Activated T-cell treated with anti-CD3 and anti-CD28 coated beads, Interleukin-2, amount 50 U/mL, for 4 hours (primary cell): ENCODE results near the gene CFAP61. TPM values are rescaled to one million over a fixed set of nuclear protein-coding genes. Genes with fewer than 3 reads are reported as not detected.

Experiments
- ATAC-seq, 2 donors: fragments of 200-7000 bp; cut with Tn5 transposase; one replicate each; pipeline ENCODE4 v1.10.0; 2021
- DNase-seq: peaks from one replicate; pipeline ENCODE4 v3.0.0-alpha.2; 2020
- H3K27me3 Mint-ChIP-seq: one replicate; pipeline ENCODE4 v1.8.0; 2021; ENCODE audit warnings: low read depth, mixed read lengths
- H3K36me3 Mint-ChIP-seq: one replicate; pipeline ENCODE4 v1.8.0; 2022; ENCODE audit warnings: mixed read lengths; ENCODE audit not compliant: insufficient read depth
- H3K4me1 Mint-ChIP-seq: one replicate; pipeline ENCODE4 v1.8.0; 2021; ENCODE audit warnings: low read depth, mixed read lengths
- H3K4me3 Mint-ChIP-seq: one replicate; pipeline ENCODE4 v1.8.0; 2021; ENCODE audit warnings: mild to moderate bottlenecking, moderate library complexity, mixed read lengths
- H3K9me3 Mint-ChIP-seq: one replicate; pipeline ENCODE4 v1.8.0; 2021; ENCODE audit warnings: mixed read lengths
- total RNA-seq, 3 donors: library from RNA; stranded (reverse); gene quantifications; one replicate each; pipeline ENCODE4 v1.2.1, GENCODE V29; 2021

CFAP61 gene
- total RNA-seq, 3 donors from 2014 or later: 0.49 TPM; not detected in 2

- H3K4me1 Mint-ChIP-seq: no peaks in the 10 kb centered on the region
- ATAC-seq: no peak
- no peak overlapping the region for H3K4me3 Mint-ChIP-seq
Measured at GRCh38 chr20:20303320-20303719, 251.0 kb downstream of the CFAP61 start.

GRCh38 chr20:20303742-20304141 is 251.4 kb downstream of the CFAP61 start:
- Mint-ChIP-seq H3K27me3 (peaks cover 8% of the 10 kb centered on the region), H3K36me3 (no peaks in the 10 kb centered on the region), H3K9me3 (no peaks in the 10 kb centered on the region), H3K4me3 (no peak overlapping the region), H3K4me1 (no peaks in the 10 kb centered on the region)
- DNase-seq: no peak
- no peak for ATAC-seq

More at GRCh38 chr20:20303320-20303719, 251.0 kb downstream of the CFAP61 start:
- H3K9me3 Mint-ChIP-seq: no peaks in the 10 kb centered on the region
- no peak for DNase-seq
- peaks cover 8% of the 10 kb centered on the region for H3K27me3 Mint-ChIP-seq
- no peaks in the 10 kb centered on the region for H3K36me3 Mint-ChIP-seq

- peaks cover 8% of the 10 kb centered on the region for H3K27me3 Mint-ChIP-seq
- no peak overlapping the region for H3K4me3 Mint-ChIP-seq
- H3K4me1 Mint-ChIP-seq: no peaks in the 10 kb centered on the region
- no peaks in the 10 kb centered on the region for H3K9me3 Mint-ChIP-seq
- H3K36me3 Mint-ChIP-seq: no peaks in the 10 kb centered on the region
- ATAC-seq (no peak), DNase-seq (no peak)
Measured at GRCh38 chr20:20304942-20305341, 252.6 kb downstream of the CFAP61 start.

GRCh38 chr20:20312562-20312961 is 260.2 kb downstream of the CFAP61 start:
- H3K36me3 Mint-ChIP-seq: peaks cover 2% of the 10 kb centered on the region
- no peak overlapping the region for H3K4me3 Mint-ChIP-seq
- DNase-seq (no peak), ATAC-seq (no peak)
- H3K9me3 Mint-ChIP-seq: peaks cover 3% of the 10 kb centered on the region
- H3K27me3 Mint-ChIP-seq: peaks cover 6% of the 10 kb centered on the region
- no peaks in the 10 kb centered on the region for H3K4me1 Mint-ChIP-seq

GRCh38 chr20:20317195-20317594 is 264.9 kb downstream of the CFAP61 start:
- Mint-ChIP-seq H3K27me3 (peaks cover 14% of the 10 kb centered on the region), H3K4me3 (no peak overlapping the region), H3K4me1 (no peaks in the 10 kb centered on the region), H3K9me3 (peaks cover 10% of the 10 kb centered on the region), H3K36me3 (peaks cover 2% of the 10 kb centered on the region)
- ATAC-seq (no peak), DNase-seq (no peak)

DNA sequence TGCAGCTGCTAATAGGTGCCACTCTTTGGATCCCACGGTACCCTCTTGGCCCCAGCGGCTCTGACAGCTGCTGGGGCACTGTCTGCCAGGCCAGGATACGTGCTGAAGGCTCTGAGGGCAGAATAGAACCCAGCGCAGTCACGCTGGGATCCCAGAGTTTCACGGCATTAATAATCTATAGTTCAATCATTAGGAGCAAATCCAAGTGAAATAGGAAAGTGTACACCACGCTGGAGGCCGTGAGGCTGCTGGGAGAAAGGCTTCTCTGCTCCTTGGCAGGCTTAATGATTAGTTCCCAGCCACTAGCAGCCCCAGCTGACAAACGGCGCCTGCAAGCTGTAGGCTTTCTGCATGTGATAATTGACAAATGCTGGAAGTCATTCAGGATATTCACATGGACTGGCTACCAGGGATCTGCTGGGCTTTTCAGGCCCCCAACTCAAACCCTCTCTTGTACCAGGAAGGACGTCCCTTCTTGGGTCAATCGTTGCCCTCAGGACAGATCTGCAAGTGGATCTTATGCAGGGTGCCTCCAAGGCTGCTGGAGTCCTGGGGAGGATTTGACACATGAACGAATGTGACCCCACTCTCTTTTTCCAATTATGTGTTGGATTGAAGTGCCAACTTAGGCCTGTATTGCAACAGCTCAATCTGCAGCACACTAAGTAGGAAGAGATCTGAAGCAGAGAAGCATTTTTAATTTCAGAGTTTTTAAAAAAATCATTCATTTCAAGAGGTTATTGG is 265.5 kb downstream of the CFAP61 start:
- peaks cover 9% of the 10 kb centered on the region for H3K9me3 Mint-ChIP-seq
- ATAC-seq: no peak
- H3K27me3 Mint-ChIP-seq: peaks cover 14% of the 10 kb centered on the region

DNA sequence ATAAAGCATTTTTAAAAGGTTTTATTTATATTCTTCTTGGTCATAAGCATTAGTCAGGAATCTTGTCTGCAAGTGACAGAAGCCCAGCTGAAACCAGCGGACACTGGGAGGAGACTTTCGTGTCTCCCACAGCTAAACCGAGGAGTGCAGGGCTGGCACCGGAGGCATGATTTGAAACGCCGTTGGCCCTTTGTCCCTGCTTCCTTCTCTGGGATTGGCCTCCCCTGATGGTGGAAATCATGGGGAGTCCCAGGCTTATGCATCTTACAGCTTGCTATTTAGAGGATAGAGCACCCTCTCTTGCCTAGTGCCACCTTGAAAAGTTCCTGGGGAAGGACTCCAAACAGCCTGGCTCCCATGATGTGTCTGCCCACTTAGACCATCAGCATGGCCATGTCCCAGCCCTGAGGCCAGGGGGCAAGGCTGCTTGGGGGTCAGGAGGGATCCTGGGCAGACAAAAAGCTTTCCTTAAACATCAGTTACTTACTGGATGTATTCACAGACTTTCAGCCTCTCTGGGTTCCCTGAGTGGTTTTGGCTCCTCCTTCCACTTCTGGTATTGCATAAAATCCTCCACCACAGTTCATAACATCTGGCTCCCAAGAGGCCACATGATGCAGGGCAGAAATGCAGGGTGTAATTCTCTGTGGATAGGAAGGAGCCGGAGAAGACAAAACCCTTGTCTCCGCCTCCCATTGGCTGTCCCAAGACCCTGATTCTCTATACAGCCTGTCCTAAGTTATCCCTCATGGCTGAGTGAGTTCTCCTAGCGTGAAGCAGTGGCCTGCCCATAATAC is 266.2 kb downstream of the CFAP61 start:
- peaks cover 2% of the 10 kb centered on the region for H3K36me3 Mint-ChIP-seq
- peaks cover 13% of the 10 kb centered on the region for H3K27me3 Mint-ChIP-seq
- no peak overlapping the region for H3K4me3 Mint-ChIP-seq
- no peak for ATAC-seq
- H3K9me3 Mint-ChIP-seq: peaks cover 7% of the 10 kb centered on the region
- DNase-seq: no peak
- H3K4me1 Mint-ChIP-seq: no peaks in the 10 kb centered on the region

More for the DNA sequence above, 265.5 kb downstream of the CFAP61 start:
- peaks cover 2% of the 10 kb centered on the region for H3K36me3 Mint-ChIP-seq
- no peak for DNase-seq
- no peaks in the 10 kb centered on the region for H3K4me1 Mint-ChIP-seq
- H3K4me3 Mint-ChIP-seq: no peak overlapping the region

DNA sequence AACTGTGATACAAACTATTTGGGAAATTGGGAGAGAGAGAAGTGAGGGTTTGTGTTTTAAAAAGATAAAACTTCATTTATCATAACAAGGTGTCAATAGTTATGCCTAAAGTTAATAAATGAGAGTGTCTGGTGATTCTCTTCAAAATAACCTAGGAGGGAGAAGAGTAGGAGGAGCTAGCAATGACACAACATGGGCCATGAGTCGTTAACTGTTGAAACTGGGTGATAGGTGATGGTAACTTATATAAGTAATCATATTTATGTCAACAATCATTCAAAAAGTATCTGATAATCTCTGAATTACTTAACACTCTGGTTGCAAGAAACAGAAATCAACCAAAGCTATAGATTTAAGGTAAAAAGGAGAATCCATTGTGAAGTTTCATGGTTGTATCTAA is 268.8 kb downstream of the CFAP61 start:
- DNase-seq: no peak
- H3K4me3 Mint-ChIP-seq: no peak overlapping the region
- no peaks in the 10 kb centered on the region for H3K36me3 Mint-ChIP-seq

GRCh38 chr20:20321917-20322316 is 269.6 kb downstream of the CFAP61 start:
- DNase-seq (no peak), ATAC-seq (no peak)
- no peak overlapping the region for H3K4me3 Mint-ChIP-seq
- no peaks in the 10 kb centered on the region for H3K36me3 Mint-ChIP-seq
- peaks cover 12% of the 10 kb centered on the region for H3K27me3 Mint-ChIP-seq
- no peaks in the 10 kb centered on the region for H3K4me1 Mint-ChIP-seq
- peaks cover 7% of the 10 kb centered on the region for H3K9me3 Mint-ChIP-seq

More for the DNA sequence above, 268.8 kb downstream of the CFAP61 start:
- no peak for ATAC-seq
- Mint-ChIP-seq H3K4me1 (no peaks in the 10 kb centered on the region), H3K9me3 (peaks cover 7% of the 10 kb centered on the region), H3K27me3 (peaks cover 12% of the 10 kb centered on the region)

DNA sequence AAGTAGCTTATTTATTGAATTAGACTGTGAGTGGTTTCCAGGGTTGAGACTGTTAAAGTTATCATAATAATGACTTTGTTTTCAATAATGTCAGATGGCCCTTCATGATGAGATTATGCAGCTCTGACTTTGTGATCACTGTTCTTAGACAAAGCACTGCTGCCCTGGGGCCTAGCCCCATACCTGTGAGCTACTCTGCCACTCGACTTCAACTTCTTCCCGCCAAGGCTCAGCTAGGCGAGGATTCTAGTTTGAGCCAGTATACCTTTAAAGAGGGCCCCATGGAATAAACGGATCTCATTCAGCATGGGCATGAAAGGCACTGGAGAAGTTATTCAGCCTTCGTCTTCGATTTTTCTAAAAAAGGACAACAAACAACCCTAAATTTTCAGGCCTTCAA is 270.6 kb downstream of the CFAP61 start:
- ATAC-seq: no peak
- H3K9me3 Mint-ChIP-seq: peaks cover 7% of the 10 kb centered on the region
- DNase-seq: no peak
- no peak overlapping the region for H3K4me3 Mint-ChIP-seq
- no peaks in the 10 kb centered on the region for H3K4me1 Mint-ChIP-seq
- no peaks in the 10 kb centered on the region for H3K36me3 Mint-ChIP-seq
- peaks cover 10% of the 10 kb centered on the region for H3K27me3 Mint-ChIP-seq

DNA sequence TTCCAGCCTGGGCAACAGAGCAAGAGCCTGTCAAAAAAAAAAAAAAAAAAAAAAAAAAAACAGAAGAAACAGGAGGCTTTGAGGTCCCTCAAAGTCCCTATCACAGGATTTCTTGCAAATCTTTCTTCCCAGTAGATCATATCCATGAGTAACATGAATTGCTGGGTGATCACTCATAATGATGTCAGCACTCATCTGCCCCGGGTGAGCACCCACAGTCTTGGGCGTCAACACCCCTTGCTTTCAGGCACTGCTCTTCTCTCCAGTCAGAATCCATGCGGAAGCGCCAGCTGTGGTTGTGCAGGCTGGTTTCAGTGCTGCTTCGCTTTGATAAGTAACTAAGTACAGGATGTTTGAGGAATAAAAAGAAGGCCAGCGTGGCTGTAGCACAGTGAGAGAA is 275.4 kb downstream of the CFAP61 start:
- H3K36me3 Mint-ChIP-seq: no peaks in the 10 kb centered on the region
- peaks cover 11% of the 10 kb centered on the region for H3K27me3 Mint-ChIP-seq
- no peaks in the 10 kb centered on the region for H3K4me1 Mint-ChIP-seq
- no peaks in the 10 kb centered on the region for H3K9me3 Mint-ChIP-seq
- no peak for DNase-seq
- no peak overlapping the region for H3K4me3 Mint-ChIP-seq
- ATAC-seq: no peak

DNA sequence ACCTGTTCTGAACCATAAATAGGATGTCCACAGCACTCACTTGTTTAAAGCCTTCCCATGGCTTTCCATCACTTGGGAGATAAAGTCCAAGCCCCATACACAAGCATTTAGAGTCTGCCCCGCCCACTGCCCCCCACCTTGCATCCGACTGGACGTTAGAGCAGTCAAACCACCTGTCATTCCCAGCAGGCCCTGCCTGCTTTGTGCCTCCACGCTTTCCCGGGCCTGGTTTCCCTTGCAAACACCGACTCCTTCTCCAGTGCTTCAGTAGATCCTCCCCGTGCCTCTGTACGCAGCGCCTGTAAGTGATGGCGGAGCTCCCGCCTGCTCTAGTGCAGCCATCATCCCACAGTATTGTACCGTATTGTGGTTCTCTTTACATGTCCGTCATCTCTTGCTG is 277.2 kb downstream of the CFAP61 start:
- no peak overlapping the region for H3K4me3 Mint-ChIP-seq
- no peaks in the 10 kb centered on the region for H3K36me3 Mint-ChIP-seq
- no peak for DNase-seq
- no peak for ATAC-seq
- H3K9me3 Mint-ChIP-seq: no peaks in the 10 kb centered on the region
- H3K4me1 Mint-ChIP-seq: no peaks in the 10 kb centered on the region
- H3K27me3 Mint-ChIP-seq: peaks cover 13% of the 10 kb centered on the region

DNA sequence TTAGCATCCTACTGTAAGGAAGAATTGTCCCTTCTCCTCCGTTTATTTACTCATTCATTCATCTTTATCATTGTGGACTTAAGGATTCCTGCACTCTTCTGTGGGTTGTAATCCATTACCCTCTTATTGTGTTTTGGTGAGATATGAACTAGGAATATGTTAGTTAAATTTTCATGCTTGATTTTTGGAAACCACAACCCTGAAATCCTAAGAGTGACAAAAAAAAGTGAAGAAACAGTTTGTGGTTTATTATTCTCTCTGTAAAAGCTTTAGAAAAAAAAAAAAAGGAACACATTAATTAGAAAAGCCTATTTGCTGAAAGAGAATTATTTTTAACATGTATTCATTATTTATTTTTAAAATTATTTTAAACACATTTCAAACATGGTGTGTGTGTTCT is 278.8 kb downstream of the CFAP61 start:
- Mint-ChIP-seq H3K9me3 (peaks cover 5% of the 10 kb centered on the region), H3K36me3 (no peaks in the 10 kb centered on the region), H3K27me3 (peaks cover 13% of the 10 kb centered on the region), H3K4me3 (no peak overlapping the region), H3K4me1 (no peaks in the 10 kb centered on the region)
- ATAC-seq (no peak), DNase-seq (no peak)

DNA sequence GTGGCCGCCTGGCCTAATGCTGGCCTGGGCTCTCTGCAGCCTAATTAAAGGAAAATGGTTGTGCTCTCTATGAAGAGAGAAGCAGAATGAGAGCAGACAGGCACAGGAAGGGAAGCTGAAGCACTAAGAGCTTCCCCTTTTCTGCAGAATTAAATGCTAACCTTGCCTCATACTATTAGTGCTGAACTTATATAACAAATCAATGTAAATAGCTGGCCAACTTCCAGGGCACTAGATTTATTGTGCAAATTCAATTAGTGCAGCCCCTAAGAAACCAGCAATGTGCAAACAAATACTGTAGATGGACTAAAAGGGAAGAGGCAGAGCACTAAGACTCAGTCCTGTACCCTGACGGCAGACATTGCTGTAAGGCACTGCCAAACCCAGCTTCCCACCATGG is 279.5 kb downstream of the CFAP61 start:
- ATAC-seq: no peak
- Mint-ChIP-seq H3K9me3 (peaks cover 5% of the 10 kb centered on the region), H3K27me3 (peaks cover 13% of the 10 kb centered on the region), H3K4me3 (no peak overlapping the region), H3K4me1 (no peaks in the 10 kb centered on the region), H3K36me3 (no peaks in the 10 kb centered on the region)
- DNase-seq: no peak

- no peak for DNase-seq
- H3K9me3 Mint-ChIP-seq: peaks cover 5% of the 10 kb centered on the region
- H3K27me3 Mint-ChIP-seq: peaks cover 9% of the 10 kb centered on the region
- no peaks in the 10 kb centered on the region for H3K36me3 Mint-ChIP-seq
- H3K4me1 Mint-ChIP-seq: no peaks in the 10 kb centered on the region
- ATAC-seq: no peak
- H3K4me3 Mint-ChIP-seq: no peak overlapping the region
Measured at GRCh38 chr20:20333866-20334265, 281.5 kb downstream of the CFAP61 start.
